Esophagus squamous epithelium (tissue), 4 donors: ENCODE results near the gene SHISA4.

Experiments
- POLR2A ChIP-seq, 4 donors: fragments of 450-650 bp; IDR thresholded peaks; one replicate each; pipeline ENCODE4 v1.6.1; 2017; ENCODE audit warnings: antibody characterized with exemption in 4 of 4, mild to moderate bottlenecking in 4 of 4, moderate library complexity in 3 of 4
- TF ChIP-seq, protein P1 (sequence below), 6 experiments: fragments of 450-650 bp in 4 of 6; fragments of 200-600 bp in 2 of 6; sonication (generic) in 2 of 6; IDR thresholded peaks; one replicate each; pipeline ENCODE4 v1.5.1; 2016 to 2019; ENCODE audit warnings: antibody characterized with exemption in 6 of 6, mild to moderate bottlenecking in 4 of 6, moderate library complexity in 4 of 6

DNA sequence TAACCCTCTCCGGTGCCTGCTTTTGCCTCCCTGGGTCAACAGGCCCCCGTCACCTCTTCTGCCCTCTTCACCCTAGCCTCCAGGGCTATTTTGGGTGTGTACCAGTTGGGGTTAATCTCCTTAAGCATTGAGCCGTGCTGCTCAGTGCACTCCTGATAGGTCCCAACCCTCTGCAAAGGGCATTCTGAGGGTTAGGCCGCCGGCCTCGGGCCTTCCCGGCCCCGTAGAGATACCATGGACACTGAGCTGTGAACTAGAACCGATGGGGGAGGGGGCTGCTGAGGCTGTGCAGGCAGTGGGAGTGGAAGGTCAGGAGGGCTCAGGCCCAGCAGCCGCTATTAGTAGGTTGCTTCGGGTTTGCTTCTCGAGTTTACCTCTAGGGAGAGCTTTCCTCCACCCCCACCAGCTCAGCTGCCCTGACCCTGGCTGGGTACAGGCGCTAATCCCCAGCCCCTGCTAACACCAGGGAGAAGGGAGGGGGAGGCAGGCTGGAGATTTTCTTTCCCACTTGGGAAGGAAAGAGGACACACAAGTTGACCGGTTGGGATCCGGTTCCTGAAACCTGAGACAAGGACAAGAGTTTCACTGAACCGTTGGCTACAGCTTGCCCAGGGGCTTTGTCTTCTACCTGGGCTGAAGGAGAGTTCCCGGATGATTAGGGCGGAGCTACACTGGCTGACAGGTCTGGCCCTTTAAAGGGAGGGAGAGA is 52.9 kb downstream of the SHISA4 start:
- TF ChIP-seq POLR2A (IDR thresholded peaks at IDR 0.05) = no peak
- TF ChIP-seq, protein P1, sequence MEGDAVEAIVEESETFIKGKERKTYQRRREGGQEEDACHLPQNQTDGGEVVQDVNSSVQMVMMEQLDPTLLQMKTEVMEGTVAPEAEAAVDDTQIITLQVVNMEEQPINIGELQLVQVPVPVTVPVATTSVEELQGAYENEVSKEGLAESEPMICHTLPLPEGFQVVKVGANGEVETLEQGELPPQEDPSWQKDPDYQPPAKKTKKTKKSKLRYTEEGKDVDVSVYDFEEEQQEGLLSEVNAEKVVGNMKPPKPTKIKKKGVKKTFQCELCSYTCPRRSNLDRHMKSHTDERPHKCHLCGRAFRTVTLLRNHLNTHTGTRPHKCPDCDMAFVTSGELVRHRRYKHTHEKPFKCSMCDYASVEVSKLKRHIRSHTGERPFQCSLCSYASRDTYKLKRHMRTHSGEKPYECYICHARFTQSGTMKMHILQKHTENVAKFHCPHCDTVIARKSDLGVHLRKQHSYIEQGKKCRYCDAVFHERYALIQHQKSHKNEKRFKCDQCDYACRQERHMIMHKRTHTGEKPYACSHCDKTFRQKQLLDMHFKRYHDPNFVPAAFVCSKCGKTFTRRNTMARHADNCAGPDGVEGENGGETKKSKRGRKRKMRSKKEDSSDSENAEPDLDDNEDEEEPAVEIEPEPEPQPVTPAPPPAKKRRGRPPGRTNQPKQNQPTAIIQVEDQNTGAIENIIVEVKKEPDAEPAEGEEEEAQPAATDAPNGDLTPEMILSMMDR (IDR thresholded peaks at IDR 0.05) = no peak
